H1 (cell line): Measurements from ENCODE around the gene VAV2. TPM values are rescaled to one million over a fixed set of nuclear protein-coding genes. Genes with fewer than 3 reads are reported as not detected.

Source experiments
- CTCF ChIA-PET: fragments of 300-600 bp; sonication (Branson Sonifier 250); formaldehyde crosslinking; loops from one replicate; lab custom pipeline; 2021; ENCODE audit not compliant: partially characterized antibody; lab: Charles Lee
- POLR2A ChIA-PET: fragments of 300-600 bp; sonication (Branson Sonifier 250); formaldehyde crosslinking; loops from one replicate; lab custom pipeline; 2021; ENCODE audit warnings: inconsistent platforms; ENCODE audit not compliant: partially characterized antibody; lab: Charles Lee
- DNase-seq, 2 experiments: peaks; one replicate each; pipeline versions ENCODE4 v3.0.0 to v3.0.0-alpha.2; 2010 to 2022; ENCODE audit warnings: low spot score in 2 of 2, low read depth in 1 of 2, mixed read lengths in 1 of 2
- FAIRE-seq: peaks from 2 replicates; lab custom pipeline; 2011; peaks lifted over from hg19 to GRCh38; lab: Jason Lieb, UNC
- H2AFZ ChIP-seq: 2 replicates; pipeline ENCODE4 v1.8.1; 2012; ENCODE audit warnings: low read length, inconsistent platforms
- H2AK5ac ChIP-seq: 2 replicates; pipeline ENCODE4 v1.6.1; 2013; ENCODE audit warnings: low read depth, low read length
- H2BK120ac ChIP-seq: replicated peaks from 2 replicates; pipeline ENCODE3; 2013; ENCODE audit warnings: low read depth, low read length, inconsistent platforms
- H2BK12ac ChIP-seq: 2 replicates; pipeline ENCODE4 v1.6.1; 2013; ENCODE audit warnings: low read depth, low read length
- H2BK15ac ChIP-seq: 2 replicates; pipeline ENCODE4 v1.6.1; 2013; ENCODE audit warnings: low read length
- H2BK20ac ChIP-seq: 2 replicates; pipeline ENCODE4 v1.6.1; 2013; ENCODE audit warnings: low read length
- H2BK5ac ChIP-seq: 2 replicates; pipeline ENCODE4 v1.6.1; 2013; ENCODE audit warnings: low read depth, low read length
- H3K14ac ChIP-seq: 2 replicates; pipeline ENCODE4 v1.6.1; 2013; ENCODE audit warnings: inconsistent platforms; ENCODE audit not compliant: insufficient read length
- H3K18ac ChIP-seq: 2 replicates; pipeline ENCODE4 v1.6.1; 2013; ENCODE audit warnings: low read length; ENCODE audit errors: extremely low read depth
- H3K23ac ChIP-seq: 2 replicates; pipeline ENCODE4 v1.6.1; 2013; ENCODE audit warnings: inconsistent platforms; ENCODE audit not compliant: insufficient read length
- H3K23me2 ChIP-seq: 2 replicates; pipeline ENCODE4 v1.6.1; 2013; ENCODE audit warnings: low read depth, low read length
- H3K27ac ChIP-seq: 2 replicates; pipeline ENCODE4 v1.6.1; 2011; ENCODE audit warnings: low read depth, low read length, inconsistent platforms
- H3K27me3 ChIP-seq, 4 experiments: replicated peaks in 1 of 4; 1 replicate in 1 of 4; 2 replicates in 3 of 4; pipeline versions ENCODE4 v1.6.1 to v1.8.1; 2011 to 2013; ENCODE audit warnings: low read length in 3 of 4, mild to moderate bottlenecking in 3 of 4, inconsistent platforms in 2 of 4, mixed read lengths in 2 of 4, moderate library complexity in 1 of 4; ENCODE audit not compliant: control insufficient read depth in 3 of 4, insufficient read depth in 3 of 4; ENCODE audit errors: extremely low read depth in 1 of 4
- H3K36me3 ChIP-seq, 4 experiments: 2 replicates each; pipeline versions ENCODE4 v1.6.1 to v1.8.1; 2011 to 2013; ENCODE audit warnings: mild to moderate bottlenecking in 4 of 4, low read length in 3 of 4, moderate library complexity in 2 of 4, control low read depth in 1 of 4, inconsistent platforms in 1 of 4; ENCODE audit not compliant: insufficient read depth in 4 of 4, control insufficient read depth in 2 of 4
- H3K4ac ChIP-seq: replicated peaks from 2 replicates; pipeline ENCODE3; 2013; ENCODE audit warnings: low read length, low read depth, mixed read lengths, inconsistent platforms; ENCODE audit not compliant: insufficient read length
- H3K4me1 ChIP-seq, 4 experiments: replicated peaks in 1 of 4; 1 replicate in 1 of 4; 2 replicates in 3 of 4; pipeline versions ENCODE4 v1.6.1 to v1.8.1; 2011 to 2013; ENCODE audit warnings: low read length in 3 of 4, inconsistent platforms in 2 of 4, mixed read lengths in 1 of 4; ENCODE audit not compliant: insufficient read depth in 4 of 4, control insufficient read depth in 3 of 4
- H3K4me2 ChIP-seq, 2 experiments: 2 replicates each; pipeline versions ENCODE4 v1.6.1 to v1.8.1; 2011 to 2013; ENCODE audit warnings: low read depth in 2 of 2, low read length in 2 of 2, control low read depth in 1 of 2, inconsistent platforms in 1 of 2, mild to moderate bottlenecking in 1 of 2; ENCODE audit not compliant: insufficient read depth in 1 of 2
- H3K4me3 ChIP-seq, 4 experiments: fragments of 200-600, 300-600 bp in 1 of 4; sonication (generic), shearing (Covaris generic), sonication (Bioruptor Twin) in 1 of 4; 2 replicates each; pipeline versions ENCODE4 v1.5.1 to v1.8.1; 2011 to 2016; ENCODE audit warnings: low read length in 4 of 4, low read depth in 3 of 4, control low read depth in 2 of 4, inconsistent platforms in 2 of 4, mild to moderate bottlenecking in 2 of 4, mixed read lengths in 1 of 4, moderate library complexity in 1 of 4; ENCODE audit not compliant: insufficient read depth in 2 of 4; ENCODE audit errors: extremely low read depth in 1 of 4
- H3K56ac ChIP-seq: replicated peaks from 2 replicates; pipeline ENCODE3; 2013; ENCODE audit warnings: low read depth, mild to moderate bottlenecking, mixed read lengths, low read length, inconsistent platforms; ENCODE audit not compliant: insufficient read length
- H3K79me1 ChIP-seq: 2 replicates; pipeline ENCODE4 v1.6.1; 2013; ENCODE audit warnings: low read depth, low read length, control low read depth
- H3K79me2 ChIP-seq, 2 experiments: 2 replicates each; pipeline versions ENCODE4 v1.6.1 to v1.8.1; 2012 to 2013; ENCODE audit warnings: low read length in 2 of 2, mild to moderate bottlenecking in 2 of 2, inconsistent platforms in 1 of 2; ENCODE audit not compliant: insufficient read depth in 2 of 2, control insufficient read depth in 1 of 2
- H3K9ac ChIP-seq, 4 experiments: replicated peaks in 1 of 4; 1 replicate in 1 of 4; 2 replicates in 3 of 4; pipeline versions ENCODE4 v1.6.1 to v1.8.1; 2011 to 2013; ENCODE audit warnings: low read depth in 3 of 4, low read length in 3 of 4, control low read depth in 2 of 4, mild to moderate bottlenecking in 2 of 4, moderate library complexity in 2 of 4, inconsistent platforms in 1 of 4; ENCODE audit errors: extremely low read depth in 1 of 4
- H3K9me3 ChIP-seq, 2 experiments: 2 replicates each; pipeline versions ENCODE4 v1.6.1 to v1.8.1; 2012 to 2013; ENCODE audit warnings: mild to moderate bottlenecking in 2 of 2, moderate library complexity in 2 of 2, control low read depth in 1 of 2, inconsistent platforms in 1 of 2, low read depth in 1 of 2, low read length in 1 of 2, mixed read lengths in 1 of 2; ENCODE audit not compliant: insufficient read depth in 2 of 2
- H4K20me1 ChIP-seq, 2 experiments: replicated peaks in 1 of 2; 2 replicates each; pipeline versions ENCODE3 to v1.8.1; 2011 to 2013; ENCODE audit warnings: inconsistent platforms in 2 of 2, low read length in 2 of 2, mild to moderate bottlenecking in 1 of 2; ENCODE audit not compliant: insufficient read depth in 2 of 2, control insufficient read depth in 1 of 2
- H4K5ac ChIP-seq: 2 replicates; pipeline ENCODE4 v1.6.1; 2013; ENCODE audit warnings: low read length, low read depth, mixed read lengths, inconsistent platforms; ENCODE audit not compliant: insufficient read length
- H4K8ac ChIP-seq: 2 replicates; pipeline ENCODE4 v1.8.0; 2013; ENCODE audit warnings: mild to moderate bottlenecking, moderate library complexity, low read length, inconsistent platforms; ENCODE audit not compliant: insufficient read depth; ENCODE audit errors: extremely low read depth
- H4K91ac ChIP-seq: replicated peaks from 2 replicates; pipeline ENCODE3; 2013; ENCODE audit warnings: low read length, mixed read lengths, inconsistent platforms; ENCODE audit not compliant: insufficient read length
- ASH2L ChIP-seq: fragments of 200-600, 300-600 bp; sonication (generic); IDR thresholded peaks from one replicate; pipeline ENCODE4 v1.7.1; 2017; ENCODE audit warnings: low read length
- BRCA1 ChIP-seq: IDR thresholded peaks from 2 replicates; pipeline ENCODE4 v1.6.1; 2012; ENCODE audit warnings: low read depth, low read length, improper control_type of control experiment
- CBX8 ChIP-seq: fragments of 300-800, 300-1000 bp; sonication (generic); IDR thresholded peaks from 2 replicates; pipeline ENCODE4 v1.7.1; 2016; ENCODE audit warnings: low read depth, low read length, borderline replicate concordance
- GTF2F1 ChIP-seq: IDR thresholded peaks from 2 replicates; pipeline ENCODE4 v1.6.1; 2012; ENCODE audit warnings: low read depth, low read length, improper control_type of control experiment, borderline replicate concordance
- KDM4A ChIP-seq: IDR thresholded peaks from one replicate; pipeline ENCODE4 v1.7.1; 2012; ENCODE audit warnings: low read depth, mild to moderate bottlenecking, moderate library complexity, low read length, inconsistent platforms; ENCODE audit not compliant: severe bottlenecking
- RXRA ChIP-seq: IDR thresholded peaks from 2 replicates; pipeline ENCODE4 v1.6.1; 2011; ENCODE audit warnings: low read depth, mild to moderate bottlenecking, low read length, moderate library complexity; ENCODE audit not compliant: insufficient read depth
- SP2 ChIP-seq: IDR thresholded peaks from 2 replicates; pipeline ENCODE4 v1.6.1; 2012; ENCODE audit warnings: mild to moderate bottlenecking, low read length, inconsistent platforms
- USF2 ChIP-seq: IDR thresholded peaks from 2 replicates; pipeline ENCODE4 v1.6.1; 2011; ENCODE audit warnings: low read length, improper control_type of control experiment
- WGBS, 2 experiments: shearing (Covaris generic) in 1 of 2; methylation state at CpG; one replicate each; pipeline versions ENCODE4 v1.1.6 to v1.1.7; 2013 to 2015; ENCODE audit warnings: low lambda C conversion rate in 2 of 2, mixed read lengths in 2 of 2, inconsistent platforms in 1 of 2, low coverage in 1 of 2, missing lambda C conversion rate in 1 of 2; ENCODE audit not compliant: insufficient replicate concordance in 2 of 2, insufficient coverage in 1 of 2, insufficient read length in 1 of 2; ENCODE audit errors: extremely low coverage in 1 of 2, missing lambda C conversion rate in 1 of 2; 5-methylcytosine and 5-hydroxymethylcytosine counted together
- polyA plus RNA-seq, 7 experiments: library from polyadenylated mRNA; depleted of rRNA in 3 of 7; stranded (reverse) in 5 of 7; unstranded in 2 of 7; fragments of >200 nt in 5 of 7; fragments of 200-250 nt in 2 of 7; gene quantifications; 1 replicate in 5 of 7; 2 replicates in 1 of 7; 4 replicates in 1 of 7; pipeline versions ENCODE4 v1.2.1 to v1.2.3, GENCODE V29; 2011 to 2013; ENCODE audit warnings: missing spikeins in 2 of 7, mixed read lengths in 2 of 7
- total RNA-seq: library from RNA; stranded (reverse); fragmentation: NEBNext Ultra II Directional; extraction: Animal tissue kit (Norgen Biotek cat#: 25700); gene quantifications from 2 replicates; pipeline ENCODE4 v1.2.1, GENCODE V29; 2021

The VAV2 gene
- total and polyA plus RNA-seq, 2 of the 8 experiments (the other 6 are each of a cell fraction or from before 2014, with no cell fraction given): 13.6 to 37.6 TPM

GRCh38 chr9:133767625-133768024 lies 224.5 kb downstream of the VAV2 start:
- no peaks in the 10 kb centered on the region for H3K4me1 ChIP-seq
- H2BK12ac ChIP-seq: no peak overlapping the region
- ChIA-PET CTCF (interaction anchor here (0.7 to 6.8 kb wide), 15 partner anchors 9 to 227 kb away, joined by 3 to 65 read pairs (median 6); partner anchors contain the start of gene SARDH), POLR2A (interaction anchor here (1.7 kb wide), 1 partner anchor 9 kb away, joined by 3 read pairs; no protein-coding TSS in a partner anchor)
- no peak overlapping the region for H2BK20ac ChIP-seq
- H3K27ac ChIP-seq: no peak overlapping the region
- FAIRE-seq: no peak
- H3K9me3 ChIP-seq: peaks cover 0 to 3% of the 10 kb centered on the region in 2 experiments; a peak in 1 of 4 replicates
- H3K4me3 ChIP-seq: no peak overlapping the region
- H3K4ac ChIP-seq: no peak overlapping the region
- H4K8ac ChIP-seq: no peak overlapping the region
- no peaks in the 10 kb centered on the region; a peak in 1 of 7 replicates for H3K27me3 ChIP-seq
- no peak overlapping the region for H3K18ac ChIP-seq
- H2BK120ac ChIP-seq: no peak overlapping the region
- no peak overlapping the region for H3K56ac ChIP-seq
- H2AFZ ChIP-seq: no peak overlapping the region
- no peaks in the 10 kb centered on the region; the same call in 1 of the 2 replicates for H3K23me2 ChIP-seq
- DNase-seq: no peak
- no peak overlapping the region for H3K4me2 ChIP-seq
- no peak overlapping the region for H2AK5ac ChIP-seq
- no peak for TF ChIP-seq USF2
- no peak for TF ChIP-seq RXRA
- TF ChIP-seq GTF2F1: no peak
- no peak for TF ChIP-seq SP2
- no peak for TF ChIP-seq BRCA1
- no peak for TF ChIP-seq KDM4A
- no peak for TF ChIP-seq ASH2L
- TF ChIP-seq CBX8: no peak
- no peak overlapping the region for H3K14ac ChIP-seq
- no peak overlapping the region for H4K5ac ChIP-seq
- H4K20me1 ChIP-seq: peaks cover 3% of the 10 kb centered on the region in 2 experiments
- H3K23ac ChIP-seq: no peak overlapping the region
- WGBS, 2 experiments: 100% methylated on average over 1 of the region's 1 CpG; no CpG with 5 or more reads in 1 of the 2 experiments
- no peak overlapping the region for H2BK15ac ChIP-seq
- H3K79me1 ChIP-seq: no peaks in the 10 kb centered on the region
- peaks cover 2 to 12% (median 9%) of the 10 kb centered on the region in 4 experiments; a peak in 6 of 8 replicates for H3K36me3 ChIP-seq
- no peak overlapping the region for H3K9ac ChIP-seq
- H3K79me2 ChIP-seq: no peaks in the 10 kb centered on the region
- no peak overlapping the region for H4K91ac ChIP-seq
- no peak overlapping the region for H2BK5ac ChIP-seq
